ENCODE results near the gene POU4F1. TPM values are rescaled to one million over a fixed set of nuclear protein-coding genes. Genes with fewer than 3 reads are reported as not detected.

The POU4F1 gene
- total and polyA plus RNA-seq, 4 donors, result 1.6 to 16.8 (median 13.7) TPM

DNA sequence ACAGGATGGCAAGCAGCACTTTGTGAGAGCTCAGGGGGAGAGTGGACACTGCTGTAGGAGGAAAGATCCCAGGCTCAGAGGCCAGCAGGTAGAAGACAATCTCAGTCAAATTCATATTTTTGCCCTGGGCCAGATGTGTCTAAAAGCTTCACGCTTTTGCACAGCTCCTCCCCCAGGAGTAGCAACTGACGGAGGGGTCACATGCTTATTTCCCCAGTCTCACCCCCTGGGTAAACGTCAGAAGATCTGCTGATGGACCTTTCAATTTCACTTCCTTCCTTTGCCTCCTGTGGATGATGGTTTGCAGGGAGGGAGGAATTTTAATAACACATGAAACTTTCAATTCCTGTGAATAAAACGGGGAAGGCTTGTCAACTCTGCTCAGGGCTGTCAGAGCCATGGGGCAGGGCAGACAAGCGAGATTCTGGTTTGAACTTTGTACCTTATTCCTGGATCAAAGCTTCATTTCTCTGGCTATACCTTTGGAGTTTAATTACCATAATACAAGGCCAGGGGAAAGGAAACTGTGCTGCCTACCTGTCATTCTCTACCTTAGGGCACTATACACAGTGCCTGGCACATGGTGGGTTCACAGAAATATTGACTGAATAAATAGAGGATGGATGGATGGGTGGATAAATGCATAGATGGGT lies 41.0 kb downstream of the POU4F1 start:
- 97% methylated on average over 4 of the region's 5 CpGs for WGBS (ENCODE audit: insufficient coverage)
- no peaks in the 10 kb centered on the region for H3K27me3 ChIP-seq (ENCODE audit: control insufficient read depth, insufficient read depth, low read length)
- no peak for DNase-seq (ENCODE audit: low read depth in 4 of 6, low spot score in 6 of 6)
- H3K9me3 ChIP-seq (ENCODE audit: control insufficient read depth, insufficient read depth, low read length), result no peaks in the 10 kb centered on the region
- H3K4me3 ChIP-seq (ENCODE audit: low read depth, low read length), result no peak overlapping the region
- no peak overlapping the region for H3K27ac ChIP-seq (ENCODE audit: low read depth, low read length)
- H3K36me3 ChIP-seq (ENCODE audit: control insufficient read depth, insufficient read depth, low read length), result no peaks in the 10 kb centered on the region
- H3K4me1 ChIP-seq (ENCODE audit: control insufficient read depth, insufficient read depth, low read length), result no peaks in the 10 kb centered on the region

Other genes starting within 250 kb of the POU4F1 start
- 10 to 100 TPM; 17.1 to 29.6 TPM for gene OBI1, start 55.6 kb upstream of the POU4F1 start, total RNA-seq
- gene OBI1, start 55.6 kb upstream of the POU4F1 start, polyA plus RNA-seq (ENCODE audit: insufficient read length in 2 of 2), result 10 to 100 TPM; 21.7 to 27.6 TPM

Data from spinal cord (tissue), 10 donors.